Hindlimb muscle (tissue), 1 donor: ENCODE results near the gene CTIF. TPM values are rescaled to one million over a fixed set of nuclear protein-coding genes. Genes with fewer than 3 reads are reported as not detected.
A peak's percentile ranks its signal among the peaks of the same experiment; 100 is the strongest.

ENCODE experiments used
- DNase-seq: peaks from one replicate; pipeline ENCODE4 v3.0.0-alpha.2; 2013
- polyA plus RNA-seq: library from polyadenylated mRNA; unstranded; fragments of 120-200 nt; gene quantifications from one replicate; pipeline ENCODE4 v1.2.1, GENCODE V29; 2013; ENCODE audit not compliant: insufficient read length

Gene CTIF
- polyA plus RNA-seq, 1 donor: 47.1 TPM

DNA sequence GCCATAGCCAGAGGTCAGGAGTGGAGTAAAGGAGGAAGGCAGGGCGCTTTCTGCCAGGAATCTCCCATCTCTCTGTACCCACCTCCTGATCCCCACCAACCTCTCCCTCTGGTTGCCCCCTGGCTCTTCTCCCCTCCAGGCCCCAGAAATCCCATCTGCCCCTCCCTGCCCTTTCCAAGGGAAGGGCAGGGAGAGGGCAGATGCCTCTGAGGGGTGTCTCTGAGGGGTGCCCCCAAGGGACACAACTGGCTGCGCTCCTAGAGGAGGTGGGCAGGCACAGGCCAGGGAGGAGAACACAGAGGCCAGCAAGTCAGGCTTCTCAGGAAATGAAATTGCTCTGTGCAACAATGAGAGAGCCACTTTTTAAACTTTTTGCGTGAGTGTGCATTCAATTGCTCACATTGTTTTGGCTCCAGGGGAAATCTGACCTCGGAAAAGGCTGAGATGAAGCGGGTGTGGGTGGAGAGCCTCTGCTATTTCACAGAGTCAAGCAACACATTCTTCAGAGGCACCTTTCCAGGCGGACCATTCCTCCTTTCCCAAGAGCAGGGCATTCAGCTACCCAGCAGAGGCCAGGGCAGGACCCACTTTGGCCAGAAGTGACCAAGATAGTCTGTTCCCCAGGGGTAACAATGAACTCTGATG lies 286.4 kb downstream of the CTIF start:
- no peak for DNase-seq

DNA sequence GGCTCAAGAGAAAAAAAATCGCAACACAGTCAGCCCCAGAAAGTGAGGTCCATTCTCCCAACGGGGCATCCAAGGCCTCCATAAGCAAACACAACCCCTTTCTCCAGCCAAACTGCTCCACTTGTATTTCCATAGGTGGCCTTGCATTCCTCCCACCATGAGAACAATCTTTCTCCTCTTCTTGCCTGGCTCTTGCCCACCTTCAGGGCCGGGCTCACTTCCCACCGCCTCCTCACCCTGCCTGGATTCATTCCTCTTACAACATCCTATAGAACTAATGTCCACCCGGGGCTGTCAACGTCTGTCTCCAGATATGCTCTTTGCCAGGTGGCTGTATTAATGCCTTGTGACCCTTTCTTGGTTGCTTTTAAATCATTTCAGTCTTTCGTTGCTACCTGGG lies 287.4 kb downstream of the CTIF start:
- DNase-seq: no peak

DNA sequence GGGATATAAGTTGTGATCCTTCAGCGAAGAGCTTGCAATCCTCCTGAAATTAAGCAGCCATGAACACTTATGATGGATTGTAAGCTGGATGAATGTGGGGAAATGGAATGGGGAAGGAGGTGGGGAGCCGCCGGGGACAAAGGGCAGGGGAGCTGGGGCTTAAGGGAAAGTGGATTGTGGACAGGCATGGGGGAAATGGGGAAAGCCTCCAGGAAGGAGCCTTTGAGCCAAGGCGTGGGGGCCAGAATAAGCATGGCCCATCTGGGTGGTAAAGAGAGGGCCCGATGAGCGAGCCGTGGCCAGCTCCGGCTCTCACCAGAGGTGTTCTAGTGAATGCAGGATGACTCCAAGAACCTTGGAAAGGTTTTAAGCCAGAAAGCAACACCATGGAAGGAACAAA lies 288.0 kb downstream of the CTIF start:
- no peak for DNase-seq

- peak; percentile 74 for DNase-seq
These were observed 288.7 kb downstream of the CTIF start for GRCh38 chr18:48827291-48828193.

- no peak for DNase-seq
These were observed 289.3 kb downstream of the CTIF start for GRCh38 chr18:48828194-48828545.

- no peak for DNase-seq
These were observed 290.0 kb downstream of the CTIF start for GRCh38 chr18:48828691-48829442.

DNA sequence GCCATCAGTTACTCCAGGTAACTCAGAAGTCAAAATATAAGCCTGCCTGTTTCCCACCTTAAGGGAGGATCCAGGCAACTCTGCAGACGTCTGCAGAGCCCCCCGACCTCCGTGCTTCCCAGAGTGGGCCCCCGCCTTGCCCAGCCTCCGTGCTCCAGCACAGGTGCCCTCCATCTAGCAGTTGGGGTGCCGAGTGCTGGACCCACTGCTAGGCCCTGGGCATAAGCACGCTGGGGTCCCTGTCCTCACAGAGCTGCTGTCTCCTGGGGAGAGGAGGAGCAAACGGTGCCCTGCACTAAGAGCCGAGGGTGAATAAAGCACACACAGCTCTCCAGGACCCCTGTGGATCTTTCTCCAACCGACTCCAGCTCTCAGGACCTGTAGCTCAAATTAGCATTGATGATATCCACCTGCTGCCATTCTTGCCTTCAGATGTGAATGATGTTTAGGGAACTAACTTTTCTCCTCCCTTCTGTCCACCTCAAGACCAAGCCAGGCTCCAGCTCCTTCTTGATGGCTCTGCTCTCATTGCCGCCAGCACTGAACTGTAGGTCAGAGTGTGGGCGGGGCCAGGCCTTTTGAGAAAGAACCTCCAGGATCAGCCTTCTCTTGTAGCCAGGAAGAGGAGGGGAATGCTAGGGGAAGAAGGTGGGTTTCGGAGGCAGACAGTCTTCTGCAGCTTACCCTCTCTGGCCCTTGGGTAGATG lies 290.8 kb downstream of the CTIF start:
- DNase-seq: no peak

DNA sequence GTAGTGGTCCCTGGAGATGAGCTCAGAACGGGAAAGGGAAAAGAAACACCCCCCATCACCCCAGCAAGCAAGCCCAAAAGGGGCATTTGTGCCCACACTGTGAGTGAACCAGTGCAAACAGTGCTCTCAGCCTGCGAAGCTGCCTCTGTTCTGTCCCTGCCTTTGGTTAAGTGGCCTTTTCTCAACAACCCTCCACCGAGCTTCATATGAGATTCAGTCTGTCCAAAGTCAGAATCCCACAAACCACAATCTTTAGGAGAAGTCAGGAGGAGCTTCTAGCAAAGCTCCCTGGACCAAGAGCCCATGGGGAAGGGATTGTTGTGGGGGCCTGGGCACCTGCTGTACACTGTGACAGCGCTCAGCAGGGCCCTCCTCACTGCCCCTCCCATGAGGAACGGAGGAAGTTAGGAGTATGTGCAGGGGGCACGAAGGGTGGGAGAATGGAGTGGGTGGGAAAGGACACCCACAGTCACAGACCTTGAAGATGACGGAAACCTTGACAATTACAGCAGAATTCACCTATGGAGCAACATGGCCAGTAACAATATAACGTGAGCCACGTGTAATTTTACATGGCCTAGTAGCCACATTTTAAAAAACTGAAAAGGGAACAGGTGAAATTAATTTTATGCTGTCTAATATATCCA lies 292.4 kb downstream of the CTIF start:
- DNase-seq: no peak

GRCh38 chr18:48831802-48832201 lies 293.0 kb downstream of the CTIF start:
- no peak for DNase-seq

DNA sequence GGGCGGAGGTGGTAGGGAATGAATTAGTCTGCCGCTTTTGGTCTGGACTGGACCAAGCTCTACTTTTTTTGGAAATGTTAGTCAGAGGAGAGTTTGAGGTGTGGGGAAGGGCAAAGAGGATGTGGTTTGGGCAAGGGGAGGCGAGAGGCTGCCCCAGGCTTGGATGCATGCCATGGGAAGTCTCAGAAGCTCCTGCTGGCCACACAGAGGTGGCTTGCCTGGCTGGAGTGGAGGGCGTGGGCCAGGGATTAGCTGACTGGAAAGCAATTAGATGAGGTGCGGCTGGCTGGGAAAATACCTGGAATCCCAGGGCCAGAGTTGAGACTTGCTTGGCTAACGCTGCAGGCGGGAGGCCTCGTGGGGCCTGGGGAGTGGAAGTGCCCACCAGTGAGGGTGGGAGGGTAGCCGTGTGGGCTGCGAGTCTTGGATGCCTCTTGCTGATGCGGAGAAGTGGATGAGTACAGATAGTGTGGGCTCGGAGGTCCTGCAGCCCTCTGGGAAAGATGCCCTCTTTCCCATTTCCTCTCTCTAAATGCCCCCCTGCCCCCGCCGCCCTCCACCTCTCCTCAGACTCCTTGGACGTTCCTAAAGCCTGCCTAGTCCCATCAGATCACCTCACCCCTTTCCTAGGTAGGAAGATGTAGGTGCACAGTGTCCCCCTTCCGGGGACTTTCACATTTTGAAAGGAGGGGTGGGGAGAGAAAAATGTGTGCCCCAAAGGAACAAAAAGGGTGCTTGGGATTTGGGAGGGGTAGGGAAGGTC lies 294.3 kb downstream of the CTIF start:
- no peak for DNase-seq

DNA sequence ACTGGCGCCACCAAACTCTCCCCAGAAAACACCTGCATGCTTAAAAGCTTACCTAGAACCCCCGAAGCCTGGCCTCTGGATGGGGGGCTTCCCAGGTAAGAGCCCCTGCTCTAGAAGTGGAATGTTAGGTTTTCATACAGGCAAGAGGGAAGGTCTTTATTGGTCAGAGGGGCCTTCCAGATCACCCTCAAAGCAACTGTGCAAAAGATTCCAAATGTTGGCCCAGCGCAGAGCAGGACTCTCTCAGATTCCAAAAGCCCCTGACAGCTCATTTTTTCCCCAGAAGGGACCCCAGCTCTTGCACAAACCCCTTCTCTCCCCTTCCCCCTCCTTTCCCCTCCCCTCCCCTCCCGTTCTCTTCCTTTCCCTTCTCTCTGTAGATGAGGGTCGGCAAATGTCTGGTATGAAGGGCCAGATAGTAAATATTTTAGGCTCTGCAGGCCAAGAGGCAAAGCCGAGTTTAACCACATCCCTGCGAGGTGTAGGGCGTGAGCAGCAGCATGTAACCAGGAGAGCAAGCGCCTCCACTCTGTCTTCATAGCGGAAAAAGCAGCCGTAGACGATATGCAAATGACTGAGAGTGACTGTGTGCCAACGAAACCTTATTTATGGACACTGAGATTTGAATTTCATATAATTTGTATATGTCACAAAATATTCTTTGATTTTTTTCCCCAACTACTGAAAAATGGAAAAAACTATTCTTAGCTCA lies 295.0 kb downstream of the CTIF start:
- DNase-seq: no peak

DNA sequence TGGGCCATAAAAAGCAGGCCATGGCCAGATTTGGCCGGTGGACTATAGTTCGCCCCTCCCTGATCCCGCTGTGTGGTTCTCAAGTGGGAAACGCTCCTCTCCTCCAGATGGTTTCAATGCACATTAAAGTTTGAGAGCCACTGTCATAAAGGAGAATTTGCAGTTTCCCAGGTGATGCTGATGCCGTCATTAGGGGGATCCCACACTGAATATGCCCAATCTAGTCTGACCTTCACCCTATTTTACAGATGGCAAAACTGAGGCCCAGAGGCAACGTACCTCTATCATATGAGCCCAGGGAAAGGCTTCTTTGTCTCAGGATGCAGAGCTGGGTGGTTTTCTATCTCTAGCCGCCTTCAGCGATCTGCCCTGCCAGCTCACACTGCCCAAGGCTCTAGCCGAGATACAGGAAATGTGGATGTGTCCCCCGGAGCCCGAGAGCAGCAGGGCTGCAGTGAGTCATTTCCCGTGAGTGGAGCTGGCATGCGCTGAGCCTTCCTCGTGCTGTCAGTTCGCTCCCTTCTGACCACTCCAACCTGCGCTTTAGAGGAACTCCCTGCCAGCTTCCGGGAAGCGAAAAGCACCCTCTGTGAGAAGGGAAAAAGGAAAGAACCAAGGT lies 295.7 kb downstream of the CTIF start:
- peak; percentile 51 for DNase-seq

- no peak for DNase-seq
These were observed 296.3 kb downstream of the CTIF start for GRCh38 chr18:48835119-48835518.

DNA sequence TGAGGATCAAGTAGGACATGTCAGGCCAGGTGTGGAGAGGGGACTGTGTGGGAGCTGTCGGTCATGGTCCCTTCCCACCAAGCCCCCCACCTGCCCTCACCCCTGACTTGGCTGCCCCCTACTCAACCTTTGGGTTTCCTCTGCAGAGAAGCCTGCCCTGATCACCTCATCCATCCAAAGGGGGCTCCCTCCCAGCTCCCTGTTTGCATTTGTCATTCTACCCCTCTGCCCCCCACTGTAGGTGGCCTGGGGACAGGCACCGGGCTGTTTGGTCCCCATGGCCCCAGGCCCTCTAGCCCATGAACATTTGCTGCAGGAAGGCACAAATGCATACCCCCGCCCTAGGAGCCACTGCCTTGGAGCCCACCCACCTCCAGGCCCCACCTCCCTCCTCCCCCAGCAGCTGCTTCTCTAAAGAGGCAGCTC lies 296.9 kb downstream of the CTIF start:
- no peak for DNase-seq

DNA sequence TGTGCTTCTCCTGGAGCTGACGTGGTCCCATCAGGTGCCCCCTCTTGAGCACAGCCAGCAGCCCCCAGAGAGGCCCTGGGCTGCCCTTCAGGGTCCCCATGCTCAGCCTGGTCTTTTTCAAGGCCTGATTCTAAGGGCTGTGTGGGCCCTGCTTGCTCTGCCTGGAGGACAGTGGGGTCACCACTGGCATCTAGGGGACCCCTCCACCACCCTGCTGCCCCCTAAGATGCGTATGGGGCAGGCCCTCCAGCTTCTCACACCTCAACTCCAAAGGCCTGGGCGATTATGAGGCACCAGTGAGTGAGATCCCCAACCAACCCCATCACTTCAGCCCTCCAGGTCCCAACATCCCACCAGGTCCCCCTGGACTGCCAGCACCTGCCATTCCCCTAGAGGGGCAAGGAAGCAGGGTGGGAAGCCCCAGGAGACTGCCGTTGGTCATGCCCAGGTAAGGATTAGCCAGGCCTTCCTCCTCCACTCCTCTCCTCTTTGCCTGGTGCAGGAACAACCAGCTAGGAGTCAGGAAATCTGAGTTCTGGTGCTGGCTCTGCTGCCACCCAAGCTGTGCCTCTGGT lies 297.5 kb downstream of the CTIF start:
- DNase-seq: no peak

GRCh38 chr18:48836806-48837615 lies 298.2 kb downstream of the CTIF start:
- no peak for DNase-seq

- DNase-seq: no peak
These were observed 298.8 kb downstream of the CTIF start for GRCh38 chr18:48837676-48838075.

GRCh38 chr18:48838166-48838775 lies 299.4 kb downstream of the CTIF start:
- DNase-seq: no peak
